Fibroblast of the aortic adventitia (primary cell): ENCODE measurements around the gene OBP2A. TPM values are rescaled to one million over a fixed set of nuclear protein-coding genes. Genes with fewer than 3 reads are reported as not detected.

Source experiments
- DNase-seq: peaks from one replicate; pipeline ENCODE4 v3.0.0-alpha.2; 2010; ENCODE audit warnings: low read depth
- H3K4me3 ChIP-seq: 2 replicates; pipeline ENCODE4 v1.5.1; 2011; ENCODE audit warnings: low read depth, mild to moderate bottlenecking, control low read depth, low read length, moderate library complexity
- total RNA-seq: library from RNA; depleted of rRNA; stranded (reverse); fragments of >200 nt; gene quantifications from 2 replicates; pipeline ENCODE4 v1.2.3, GENCODE V29; 2012; ENCODE audit warnings: low replicate concordance
- TF ChIP-seq, protein P1 (sequence below): IDR thresholded peaks from 2 replicates; pipeline ENCODE4 v1.5.1; 2011; ENCODE audit warnings: mild to moderate bottlenecking, low read length, control low read depth, inconsistent platforms; ENCODE audit not compliant: insufficient read depth

The OBP2A gene
- total RNA-seq, 1 donor: not detected

DNA sequence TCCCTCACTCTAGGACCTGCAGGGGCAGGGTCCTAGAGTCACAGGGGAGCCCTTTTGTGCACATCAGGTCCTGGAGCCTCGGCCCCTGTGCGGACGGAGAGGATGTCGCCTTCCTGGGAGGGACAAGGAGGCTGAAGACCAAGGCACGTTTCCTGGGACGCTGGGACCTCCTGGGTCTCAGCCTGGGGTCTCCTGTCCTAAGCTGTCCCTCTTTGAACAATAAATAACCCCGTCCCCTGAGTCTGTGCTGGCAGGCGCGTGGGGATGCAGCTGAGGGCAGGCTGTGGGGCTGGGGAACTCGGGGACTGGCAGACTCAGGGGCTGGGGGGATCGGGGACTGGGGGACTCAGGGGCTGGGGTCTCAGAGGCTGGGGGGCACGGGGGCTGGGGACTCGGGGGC is 46.7 kb downstream of the OBP2A start:
- H3K4me3 ChIP-seq: no peak overlapping the region
- TF ChIP-seq, protein P1, sequence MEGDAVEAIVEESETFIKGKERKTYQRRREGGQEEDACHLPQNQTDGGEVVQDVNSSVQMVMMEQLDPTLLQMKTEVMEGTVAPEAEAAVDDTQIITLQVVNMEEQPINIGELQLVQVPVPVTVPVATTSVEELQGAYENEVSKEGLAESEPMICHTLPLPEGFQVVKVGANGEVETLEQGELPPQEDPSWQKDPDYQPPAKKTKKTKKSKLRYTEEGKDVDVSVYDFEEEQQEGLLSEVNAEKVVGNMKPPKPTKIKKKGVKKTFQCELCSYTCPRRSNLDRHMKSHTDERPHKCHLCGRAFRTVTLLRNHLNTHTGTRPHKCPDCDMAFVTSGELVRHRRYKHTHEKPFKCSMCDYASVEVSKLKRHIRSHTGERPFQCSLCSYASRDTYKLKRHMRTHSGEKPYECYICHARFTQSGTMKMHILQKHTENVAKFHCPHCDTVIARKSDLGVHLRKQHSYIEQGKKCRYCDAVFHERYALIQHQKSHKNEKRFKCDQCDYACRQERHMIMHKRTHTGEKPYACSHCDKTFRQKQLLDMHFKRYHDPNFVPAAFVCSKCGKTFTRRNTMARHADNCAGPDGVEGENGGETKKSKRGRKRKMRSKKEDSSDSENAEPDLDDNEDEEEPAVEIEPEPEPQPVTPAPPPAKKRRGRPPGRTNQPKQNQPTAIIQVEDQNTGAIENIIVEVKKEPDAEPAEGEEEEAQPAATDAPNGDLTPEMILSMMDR: no peak
- DNase-seq: no peak

DNA sequence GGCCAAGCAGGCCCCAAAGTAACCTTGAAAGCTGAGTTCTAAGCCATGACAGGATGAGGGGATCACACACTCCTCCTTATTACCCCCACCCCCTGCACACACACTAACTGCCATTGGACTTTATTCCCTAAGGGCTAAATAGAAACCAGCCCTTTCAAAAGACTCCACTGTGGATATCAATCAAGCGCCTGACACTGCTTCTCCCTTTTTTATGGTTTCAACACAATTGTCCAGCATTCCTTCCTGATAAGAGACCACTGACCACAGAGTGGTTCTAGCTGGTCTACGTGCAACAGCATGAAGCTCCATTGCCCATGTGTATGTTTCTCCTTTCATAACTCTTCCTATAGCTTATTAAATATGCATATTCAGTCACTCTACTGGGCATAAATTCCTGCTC is 50.3 kb downstream of the OBP2A start:
- no peak overlapping the region for H3K4me3 ChIP-seq
- TF ChIP-seq, protein P1: no peak
- no peak for DNase-seq

Other genes with a start within 250 kb of the OBP2A start
- 2.8 and 5.2 TPM in 2 replicates for gene PPP1R26, start 66.3 kb upstream of the OBP2A start, total RNA-seq
- 5.5 and 21.4 TPM in 2 replicates for gene MRPS2, start 45.4 kb upstream of the OBP2A start, total RNA-seq
- gene LCN1, start 24.7 kb upstream of the OBP2A start, total RNA-seq: not detected in 2 replicates
- gene PAEP, start 15.6 kb downstream of the OBP2A start, total RNA-seq: not detected in 2 replicates
- not detected in 2 replicates for gene GLT6D1, start 93.4 kb downstream of the OBP2A start, total RNA-seq
- gene LCN9, start 117.2 kb downstream of the OBP2A start, total RNA-seq: not detected in 2 replicates
- gene SOHLH1, start 153.4 kb downstream of the OBP2A start, total RNA-seq: not detected in 2 replicates
- gene KCNT1, start 156.1 kb downstream of the OBP2A start, total RNA-seq: not detected in 2 replicates